HG03060 (cell line): ENCODE measurements around the gene BMP6.

Source experiments
- ATAC-seq: cut with Tn5 transposase; IDR thresholded peaks from one replicate; pipeline ENCODE4 v1.9.1; 2021; ENCODE audit warnings: low read depth, moderate number of reproducible peaks; ENCODE audit not compliant: unreplicated experiment

The BMP6 gene

DNA sequence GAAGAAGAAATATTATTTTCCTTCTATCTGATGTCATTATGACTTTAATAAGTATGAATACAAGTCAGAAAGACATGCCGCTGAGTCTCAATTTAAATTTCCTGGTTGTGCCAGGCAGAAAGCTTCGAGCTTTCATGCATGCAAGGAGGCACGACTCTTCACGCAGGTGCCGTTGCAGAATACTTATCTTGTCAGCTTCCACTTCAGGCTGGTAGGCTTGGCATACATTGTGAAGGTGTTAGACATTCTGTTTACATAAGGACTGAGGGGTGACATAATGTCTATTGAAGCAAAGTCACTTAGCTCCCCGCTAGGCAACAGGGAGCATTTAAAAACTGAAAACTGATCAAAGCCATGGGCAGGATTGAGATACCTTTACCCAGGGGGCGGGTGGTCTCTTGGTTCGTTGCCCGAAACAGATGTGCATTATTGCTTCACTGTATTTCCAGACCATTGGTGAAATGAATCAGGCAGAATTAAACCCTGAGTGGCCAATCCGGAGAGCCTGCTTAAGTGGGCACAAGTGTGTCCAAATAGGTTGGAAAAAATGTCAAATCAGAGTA is 16.4 kb downstream of the BMP6 start:
- ATAC-seq = no peak

DNA sequence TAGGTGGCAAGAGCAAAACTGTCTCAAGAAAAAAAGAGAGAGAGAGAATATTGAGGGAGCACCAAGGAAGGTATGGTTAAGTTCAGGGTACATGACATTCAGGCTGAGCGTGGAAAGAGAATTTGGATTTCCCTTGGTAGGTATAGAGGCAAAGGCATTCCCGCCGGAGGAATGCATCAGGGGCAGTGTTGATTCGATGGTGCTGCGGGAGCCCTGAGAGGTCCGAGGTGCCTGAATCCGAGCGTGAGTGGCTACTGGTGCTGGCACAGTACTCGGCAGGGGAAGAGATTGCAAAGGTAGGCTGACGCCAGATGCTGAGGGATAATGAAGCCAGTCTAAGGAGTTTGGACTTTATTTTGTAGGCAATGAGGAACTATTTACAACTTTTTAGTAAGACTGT is 20.0 kb downstream of the BMP6 start:
- ATAC-seq = no peak

DNA sequence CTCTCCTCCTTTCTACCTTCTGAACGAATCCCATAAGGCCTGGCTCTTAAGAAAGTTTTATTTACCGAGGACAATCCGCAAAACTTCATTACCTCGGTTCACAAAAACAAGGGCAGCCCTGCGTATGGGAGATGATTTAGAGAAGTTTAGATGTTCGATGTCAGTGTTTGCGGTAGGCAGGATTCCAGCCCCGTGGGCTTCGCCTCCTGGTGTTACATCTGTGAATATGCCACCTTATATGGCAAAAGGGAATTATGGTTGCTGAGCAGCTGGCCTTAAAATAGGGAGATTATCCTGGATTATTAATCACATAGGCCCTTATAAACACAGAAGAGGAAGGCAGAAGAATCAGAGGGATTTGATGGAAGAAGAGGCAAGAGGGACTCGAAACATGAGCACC is 21.1 kb downstream of the BMP6 start:
- no peak for ATAC-seq

DNA sequence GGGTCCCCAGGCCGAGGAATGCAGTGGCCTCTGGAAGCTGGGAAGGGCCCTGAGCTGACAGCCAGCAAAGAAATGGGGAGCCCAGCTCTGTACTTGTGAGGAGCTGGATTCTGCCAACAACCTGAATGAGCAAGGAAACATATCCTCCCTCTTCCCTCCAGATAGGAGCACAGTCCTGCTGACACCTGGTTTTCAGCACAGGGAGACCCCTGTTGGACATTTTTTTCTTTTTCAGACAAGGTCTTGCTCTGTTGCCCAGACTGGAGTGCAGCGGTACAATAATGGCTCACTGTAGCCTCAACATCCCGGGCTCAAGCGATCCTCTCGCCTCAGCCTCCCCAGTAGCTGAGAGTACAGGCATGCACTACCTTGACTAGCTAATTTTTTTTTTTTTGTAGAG is 21.5 kb downstream of the BMP6 start:
- no peak for ATAC-seq

DNA sequence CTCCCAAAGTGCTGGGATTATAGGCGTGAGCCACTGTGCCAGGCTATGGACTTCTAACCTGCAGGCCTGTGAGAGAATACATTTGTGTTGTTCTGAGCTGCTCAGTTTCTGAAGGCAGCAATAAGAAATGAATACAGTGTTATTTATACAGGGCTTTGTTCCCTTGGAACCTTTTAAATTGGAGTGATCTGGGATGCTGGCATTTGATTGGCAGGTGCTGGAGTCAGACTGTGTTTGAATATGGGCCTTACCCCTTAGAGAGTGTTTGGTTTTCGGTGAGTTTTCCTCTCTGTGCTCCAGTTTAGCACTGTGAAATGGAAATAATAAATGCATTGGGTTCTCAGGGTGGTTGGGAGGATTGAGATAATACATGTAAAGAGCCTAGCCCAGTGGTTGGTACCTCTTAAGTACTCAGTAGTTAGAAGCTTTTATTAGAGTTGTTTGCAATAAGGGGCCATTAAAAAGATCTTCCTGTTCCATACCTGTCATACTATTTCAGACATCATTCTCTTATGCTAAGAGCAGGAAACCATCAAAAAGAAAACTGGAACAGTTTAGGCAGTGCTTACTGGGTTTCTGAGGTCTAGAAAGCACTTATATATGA is 22.1 kb downstream of the BMP6 start:
- no peak for ATAC-seq

DNA sequence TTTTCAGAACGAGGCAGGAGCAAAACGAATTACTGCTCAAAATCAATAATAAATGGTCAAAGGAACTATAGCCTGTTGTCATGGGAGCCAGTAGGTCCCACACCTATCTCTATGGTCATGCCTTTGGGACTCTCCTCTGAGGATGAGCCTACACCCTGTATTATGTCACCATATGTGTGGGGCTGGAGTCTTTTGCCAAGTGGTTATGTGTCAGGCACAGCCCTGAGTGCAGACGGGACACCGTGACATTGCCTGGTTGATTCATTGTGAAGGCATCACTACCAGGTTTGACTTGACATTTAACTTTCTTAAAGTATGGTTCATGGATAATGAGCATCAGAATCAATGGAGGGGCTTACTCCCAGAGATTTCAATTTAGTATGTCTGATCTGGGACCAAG is 23.6 kb downstream of the BMP6 start:
- no peak for ATAC-seq

DNA sequence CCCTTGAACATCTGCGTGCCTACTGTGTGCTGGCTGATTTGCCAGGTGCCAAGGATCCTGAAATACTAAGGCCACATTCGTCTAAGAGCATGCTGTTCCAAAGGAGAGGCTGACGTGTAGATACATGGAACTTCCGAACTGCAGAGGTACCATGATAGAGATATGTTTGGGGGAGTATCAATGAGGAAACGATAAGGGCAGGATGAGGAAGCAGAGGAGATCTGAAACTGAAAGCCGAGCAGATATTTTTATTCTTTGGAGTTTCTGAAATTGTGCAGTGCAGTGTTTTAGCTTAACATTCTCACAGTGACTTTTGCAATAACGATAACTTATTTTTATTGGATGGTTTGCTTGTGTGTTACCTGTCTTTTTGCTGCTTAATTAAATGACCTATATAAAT is 24.3 kb downstream of the BMP6 start:
- no peak for ATAC-seq

DNA sequence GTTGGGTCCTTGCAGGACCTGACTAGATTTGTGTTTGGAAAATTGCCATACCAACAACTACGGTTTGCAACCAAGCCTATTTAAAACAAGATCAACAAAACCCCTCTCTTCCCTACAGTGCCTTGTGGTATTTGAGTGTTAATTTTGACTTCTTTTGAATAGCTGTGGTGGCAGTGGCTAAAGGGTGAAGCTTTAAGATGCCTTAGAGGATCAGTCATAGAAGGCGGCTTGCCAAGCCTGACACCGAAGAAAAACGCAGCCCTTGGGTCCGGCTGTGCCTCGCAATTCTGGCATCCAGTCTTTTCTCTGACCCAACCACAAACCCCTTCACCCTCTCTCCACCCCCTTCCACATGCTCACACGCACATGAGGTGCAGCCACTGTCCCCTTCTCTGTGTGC is 32.6 kb downstream of the BMP6 start:
- no peak for ATAC-seq

DNA sequence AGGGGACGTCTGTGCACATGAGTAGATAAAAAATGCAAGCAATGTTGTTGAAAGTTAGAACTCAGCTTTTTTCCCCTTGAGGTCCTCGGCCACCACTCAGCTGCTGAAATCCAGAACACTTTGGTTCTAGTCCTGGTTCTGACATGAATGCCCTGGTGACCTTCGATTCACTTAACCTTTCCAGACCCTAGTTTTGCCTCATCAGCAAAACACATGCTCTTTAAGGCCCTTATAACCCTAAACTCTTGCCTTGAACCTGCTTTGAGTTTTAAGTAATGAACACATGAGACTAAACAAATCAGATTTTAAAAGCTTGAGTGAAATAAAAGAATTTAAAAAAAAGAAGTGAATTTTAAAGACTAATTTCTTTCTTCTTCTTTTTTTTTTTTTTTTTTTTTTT is 33.4 kb downstream of the BMP6 start:
- ATAC-seq = no peak

DNA sequence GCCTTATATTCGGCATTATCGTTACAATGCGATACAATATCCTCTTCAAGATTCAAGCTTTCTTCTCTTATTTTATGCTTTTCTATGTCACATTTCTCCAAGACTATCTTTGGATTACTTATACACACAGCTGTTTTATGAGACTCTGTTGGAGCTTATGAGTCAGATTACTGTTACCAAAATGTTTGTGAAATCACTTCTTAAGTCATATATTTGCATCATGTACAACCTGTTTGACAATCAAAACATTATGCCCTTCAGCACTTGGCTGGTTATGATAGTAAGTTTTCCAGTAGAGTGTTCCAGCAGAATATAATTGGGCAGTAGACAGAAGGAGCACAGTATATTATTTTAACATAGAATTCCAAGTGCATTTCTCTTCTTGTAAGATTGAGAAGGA is 35.2 kb downstream of the BMP6 start:
- no peak for ATAC-seq

DNA sequence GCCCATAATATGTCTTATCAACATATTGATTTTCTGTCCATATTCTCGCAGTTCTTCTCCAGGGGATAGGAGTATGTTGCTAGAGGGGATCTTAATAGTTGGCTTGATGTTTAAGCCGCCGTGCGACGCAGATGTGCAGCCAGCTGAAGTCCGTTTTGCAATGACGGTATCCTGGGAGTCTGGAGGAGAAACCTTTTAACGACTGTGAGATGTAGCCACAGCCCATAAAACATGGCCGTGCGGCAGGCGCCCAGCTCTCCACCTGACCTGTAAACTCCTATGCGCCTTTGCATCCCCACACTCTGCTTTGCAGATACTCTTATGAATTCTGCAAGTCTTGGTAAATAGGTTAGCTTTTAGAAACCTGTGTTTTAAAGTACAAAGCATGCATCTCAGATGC is 36.9 kb downstream of the BMP6 start:
- no peak for ATAC-seq

DNA sequence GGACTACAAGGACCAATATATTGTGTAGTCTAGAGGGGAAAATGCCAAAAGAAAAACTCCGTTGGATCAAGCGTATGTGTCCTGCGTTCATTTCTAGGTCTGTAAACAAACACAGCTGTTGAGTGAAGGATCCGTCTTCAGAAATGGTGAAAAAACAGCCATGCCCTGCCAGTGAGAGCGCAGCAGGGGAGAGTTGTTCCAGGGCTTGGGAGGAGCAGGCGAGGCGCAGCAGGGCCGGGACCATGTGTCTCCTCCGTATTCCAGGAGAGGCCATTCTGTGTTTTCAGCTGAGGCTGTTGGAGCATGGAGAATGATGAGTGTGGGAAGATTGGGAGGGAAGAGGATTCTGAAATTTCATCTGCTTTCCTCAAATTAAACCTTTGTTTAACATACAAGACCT is 38.0 kb downstream of the BMP6 start:
- ATAC-seq = no peak

DNA sequence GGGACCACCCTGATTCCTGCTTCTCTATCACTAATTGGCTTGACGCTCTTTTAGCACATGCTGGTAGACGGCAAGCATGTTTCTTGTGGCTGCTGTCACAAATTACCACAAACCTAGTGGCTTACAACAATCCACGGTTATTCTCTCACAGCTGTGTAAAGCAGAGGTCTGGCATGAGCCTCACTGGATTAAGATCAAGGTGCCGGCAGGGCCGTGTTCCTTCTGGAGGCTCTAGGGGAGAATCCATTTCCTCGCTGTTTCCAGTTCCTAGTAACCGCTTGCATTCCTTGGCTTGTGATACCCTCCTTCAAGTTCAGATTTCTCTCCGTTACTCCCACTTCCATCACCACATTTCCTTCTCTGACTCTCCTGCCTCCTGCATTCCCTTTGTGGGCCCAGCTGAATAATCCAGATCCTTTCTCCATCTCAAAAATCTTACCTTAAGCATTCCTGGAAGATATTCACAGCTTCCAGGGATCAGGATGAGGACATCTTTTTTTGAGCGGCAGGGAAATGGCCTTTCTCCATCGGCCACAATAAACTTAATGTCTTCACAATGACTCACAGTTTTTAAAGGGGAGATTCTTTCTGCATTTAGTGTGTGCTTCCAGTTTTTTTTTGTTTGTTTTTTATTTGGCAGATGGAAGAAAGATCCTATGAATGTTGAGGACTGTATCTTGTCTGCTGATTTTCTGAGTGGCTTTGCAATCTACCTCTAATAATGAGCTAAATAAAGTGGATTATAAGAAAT is 39.9 kb downstream of the BMP6 start:
- ATAC-seq = no peak

DNA sequence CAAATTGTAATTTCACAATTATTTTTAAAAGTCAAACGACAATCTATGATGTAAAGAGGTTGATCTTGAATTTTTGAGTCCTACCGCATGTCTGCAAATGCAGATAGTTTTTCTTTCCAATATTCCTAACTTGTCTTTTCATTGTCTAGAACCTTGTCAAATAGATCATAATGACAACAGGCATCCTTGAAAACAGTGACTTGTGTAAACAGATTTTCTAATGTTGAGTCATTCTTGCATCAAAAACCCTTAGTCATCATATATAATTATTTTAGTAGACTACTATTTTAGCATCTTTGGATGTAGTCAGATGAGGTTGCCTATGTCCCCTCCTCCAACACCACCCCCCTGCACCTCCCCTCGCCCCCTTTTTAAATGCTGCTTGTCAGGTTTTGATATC is 43.8 kb downstream of the BMP6 start:
- ATAC-seq = no peak

DNA sequence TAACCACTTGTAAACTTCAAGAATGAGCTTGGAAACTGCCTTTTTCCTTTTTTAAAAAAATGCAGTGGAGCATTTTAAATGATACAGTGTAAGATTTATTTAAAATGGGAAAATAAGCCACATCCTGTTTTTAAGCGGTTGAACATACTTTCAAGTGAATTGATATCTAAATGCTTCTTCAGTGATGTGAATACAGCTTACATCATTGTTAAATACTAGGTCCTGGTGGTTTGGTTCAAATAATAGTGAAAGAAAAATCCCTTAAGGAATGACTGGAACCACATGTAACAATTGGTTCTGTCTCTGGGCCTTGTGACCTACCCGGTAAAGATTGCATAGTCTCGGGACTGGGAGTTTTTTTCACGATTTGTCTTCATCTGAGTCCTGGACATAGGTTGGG is 44.2 kb downstream of the BMP6 start:
- ATAC-seq = no peak

DNA sequence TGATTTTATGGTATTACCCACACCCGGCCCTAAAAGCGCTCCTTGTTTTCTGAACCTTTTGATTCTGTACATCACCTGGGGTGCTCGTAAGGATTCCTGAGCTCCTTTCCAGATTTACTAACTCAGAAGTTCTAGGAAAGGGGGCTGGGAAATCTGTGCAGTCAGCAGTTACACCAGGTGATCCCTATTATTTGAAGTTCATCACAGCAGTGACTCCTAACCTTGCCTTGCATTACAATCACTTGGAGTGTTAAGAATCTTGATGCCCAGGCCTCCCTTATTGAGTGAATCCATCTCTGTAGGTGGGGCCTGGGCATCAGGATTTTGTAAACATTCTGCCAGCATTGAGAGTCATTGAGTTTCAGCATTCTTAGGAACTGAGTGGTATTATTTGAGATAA is 44.7 kb downstream of the BMP6 start:
- no peak for ATAC-seq

DNA sequence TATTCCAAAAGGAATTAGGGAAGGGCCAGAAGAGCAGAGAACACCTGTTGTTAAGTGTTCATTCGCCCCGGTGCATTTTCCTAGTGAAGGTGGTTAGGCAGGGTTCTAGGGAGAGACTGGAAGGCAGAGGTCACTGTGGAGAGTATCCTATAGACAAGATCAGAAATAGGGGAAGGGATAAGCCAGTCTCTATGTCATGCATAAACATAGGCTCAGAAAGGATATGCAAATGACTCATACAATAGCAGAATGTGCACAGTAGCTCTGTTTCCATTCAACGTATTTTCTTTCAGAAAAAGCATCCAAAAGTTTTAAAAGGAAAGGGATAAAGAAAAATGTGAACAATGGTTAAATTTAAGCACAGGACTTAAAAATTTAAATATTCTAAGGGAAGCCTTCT is 47.4 kb downstream of the BMP6 start:
- no peak for ATAC-seq

DNA sequence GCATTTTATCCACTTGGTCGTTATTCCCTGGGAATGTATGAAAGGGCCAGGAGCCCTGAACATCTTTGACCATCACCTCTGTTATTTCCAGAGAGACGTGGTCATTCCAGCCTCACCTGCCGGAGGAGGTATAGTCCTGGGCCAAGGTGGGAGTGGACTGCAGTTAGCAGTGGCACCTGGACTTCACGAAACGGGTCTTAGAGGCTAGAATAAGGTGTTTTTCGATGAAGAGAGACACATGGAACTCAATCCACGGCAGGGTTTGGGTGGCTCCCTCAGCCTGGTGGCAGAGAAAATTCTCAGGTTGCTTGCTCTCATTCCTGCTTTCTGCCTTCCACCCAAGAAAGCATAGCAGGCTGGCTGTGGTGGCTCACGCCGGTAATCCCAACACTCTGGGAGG is 48.0 kb downstream of the BMP6 start:
- no peak for ATAC-seq

DNA sequence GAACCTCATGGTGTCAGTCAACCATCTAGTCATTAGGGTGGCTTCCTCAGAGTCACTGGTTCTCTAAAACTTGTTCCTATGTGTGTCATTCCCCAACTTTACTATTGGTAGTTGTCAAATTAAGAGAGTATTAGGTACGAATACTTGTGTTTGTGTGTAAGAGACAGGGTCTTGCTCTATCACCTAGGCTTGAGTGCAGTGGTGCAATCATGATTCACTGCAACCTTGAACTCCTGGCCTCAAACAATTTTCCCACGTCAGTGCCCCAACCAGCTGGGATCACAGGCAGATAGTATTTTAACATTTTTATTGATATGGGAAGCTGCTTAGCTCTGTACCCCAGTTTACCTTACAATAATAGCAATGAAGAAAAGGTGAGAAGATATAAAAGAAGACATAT is 50.6 kb downstream of the BMP6 start:
- ATAC-seq = no peak

DNA sequence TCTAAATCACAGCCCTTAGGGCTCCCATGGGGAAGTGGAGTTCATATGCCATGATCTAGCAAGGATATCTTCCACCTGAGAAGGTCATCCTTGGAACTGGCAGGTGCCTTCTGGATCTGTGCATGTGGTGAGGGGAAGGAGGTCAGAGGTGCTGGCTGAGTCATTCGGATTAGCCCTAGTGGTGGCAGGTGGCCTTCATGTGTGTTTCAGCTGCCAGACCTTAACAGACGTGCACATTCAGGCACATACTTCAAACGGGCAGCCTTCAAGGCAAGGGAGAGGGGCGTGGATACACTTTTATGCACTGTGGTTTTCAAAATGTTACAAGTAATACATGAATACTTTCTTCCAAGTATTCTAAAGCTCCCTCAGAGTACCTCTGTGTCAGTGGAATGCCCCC is 51.2 kb downstream of the BMP6 start:
- ATAC-seq = no peak

DNA sequence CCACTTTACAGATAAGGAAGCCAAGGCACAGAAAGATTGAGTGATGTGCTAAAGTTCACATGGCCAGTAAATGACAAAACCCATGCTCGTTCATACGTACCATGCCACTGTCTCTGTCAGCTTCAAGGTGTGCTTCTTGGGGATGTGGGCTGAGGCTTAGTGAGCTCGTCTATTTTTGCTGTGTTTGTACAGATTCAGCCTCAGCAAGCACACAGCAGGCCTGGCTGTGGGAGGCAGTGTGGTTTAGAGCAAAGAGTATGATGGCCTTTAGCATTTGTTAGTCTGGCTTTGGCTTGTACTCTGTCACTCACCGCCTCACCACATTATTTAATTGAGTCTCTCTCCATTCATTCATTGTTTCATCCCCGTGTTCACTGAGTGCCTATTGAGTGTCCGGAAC is 55.3 kb downstream of the BMP6 start:
- no peak for ATAC-seq

DNA sequence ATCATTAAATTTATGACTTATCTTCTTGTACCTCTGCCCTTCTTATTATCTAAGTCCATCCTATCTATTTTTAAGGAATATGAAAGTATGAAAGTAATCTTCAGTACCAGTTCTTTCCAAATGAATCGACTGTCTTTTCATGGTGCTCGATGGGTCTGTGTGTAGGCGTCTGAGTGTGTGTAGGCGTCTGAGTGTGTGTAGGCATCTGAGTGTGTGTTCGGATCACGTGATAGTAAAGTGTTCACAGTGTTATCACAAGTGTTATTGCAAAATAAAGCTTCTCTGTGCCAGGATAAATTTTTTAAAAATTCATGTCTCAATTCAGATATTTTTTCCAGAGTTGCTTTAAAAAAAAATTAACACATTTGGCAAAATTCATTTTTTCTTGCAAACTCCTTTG is 58.3 kb downstream of the BMP6 start:
- no peak for ATAC-seq
